Body of pancreas (tissue), 4 donors: Measurements from ENCODE around the gene CCNYL1.

Experiments
- POLR2A ChIP-seq, 3 donors: fragments of 450-650 bp; IDR thresholded peaks; one replicate each; pipeline ENCODE4 v1.6.1; 2016; ENCODE audit warnings: antibody characterized with exemption in 3 of 3, mild to moderate bottlenecking in 2 of 3
- TF ChIP-seq, protein P1 (sequence below), 7 experiments: fragments of 450-650 bp in 4 of 7; fragments of 200-600 bp in 3 of 7; sonication (generic) in 3 of 7; IDR thresholded peaks; one replicate each; pipeline ENCODE4 v1.5.1; 2016 to 2019; ENCODE audit warnings: antibody characterized with exemption in 7 of 7

DNA sequence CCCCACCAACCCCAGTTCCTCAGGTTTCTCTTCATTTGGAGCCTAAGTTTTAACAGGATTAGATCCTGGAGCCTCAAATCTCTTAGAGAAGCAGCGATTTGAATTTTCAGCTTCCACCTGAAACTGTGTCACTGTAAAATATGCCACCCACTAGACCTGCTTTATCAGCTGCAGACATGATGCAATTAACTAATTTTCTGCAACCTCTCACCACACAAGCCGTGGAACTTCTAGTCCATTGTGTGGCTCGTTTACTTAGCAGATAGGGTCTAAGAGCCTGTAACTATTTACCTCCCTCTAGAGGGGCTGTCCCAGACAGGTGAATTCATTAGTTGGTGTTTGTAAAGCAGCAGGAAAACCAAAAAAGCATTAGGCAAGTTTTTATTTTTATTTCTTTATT, 89.8 kb downstream of the CCNYL1 start:
- no peak for TF ChIP-seq POLR2A (IDR thresholded peaks at IDR 0.05)
- TF ChIP-seq, protein P1, sequence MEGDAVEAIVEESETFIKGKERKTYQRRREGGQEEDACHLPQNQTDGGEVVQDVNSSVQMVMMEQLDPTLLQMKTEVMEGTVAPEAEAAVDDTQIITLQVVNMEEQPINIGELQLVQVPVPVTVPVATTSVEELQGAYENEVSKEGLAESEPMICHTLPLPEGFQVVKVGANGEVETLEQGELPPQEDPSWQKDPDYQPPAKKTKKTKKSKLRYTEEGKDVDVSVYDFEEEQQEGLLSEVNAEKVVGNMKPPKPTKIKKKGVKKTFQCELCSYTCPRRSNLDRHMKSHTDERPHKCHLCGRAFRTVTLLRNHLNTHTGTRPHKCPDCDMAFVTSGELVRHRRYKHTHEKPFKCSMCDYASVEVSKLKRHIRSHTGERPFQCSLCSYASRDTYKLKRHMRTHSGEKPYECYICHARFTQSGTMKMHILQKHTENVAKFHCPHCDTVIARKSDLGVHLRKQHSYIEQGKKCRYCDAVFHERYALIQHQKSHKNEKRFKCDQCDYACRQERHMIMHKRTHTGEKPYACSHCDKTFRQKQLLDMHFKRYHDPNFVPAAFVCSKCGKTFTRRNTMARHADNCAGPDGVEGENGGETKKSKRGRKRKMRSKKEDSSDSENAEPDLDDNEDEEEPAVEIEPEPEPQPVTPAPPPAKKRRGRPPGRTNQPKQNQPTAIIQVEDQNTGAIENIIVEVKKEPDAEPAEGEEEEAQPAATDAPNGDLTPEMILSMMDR (IDR thresholded peaks at IDR 0.05): no peak
